A673 (cell line): ENCODE results near the gene HEATR1. TPM values are rescaled to one million over a fixed set of nuclear protein-coding genes. Genes with fewer than 3 reads are reported as not detected.
A peak's percentile ranks its signal among the peaks of the same experiment; 100 is the strongest.

Experiments used
- BruUV-seq: library from RNA; stranded (reverse); fragments of 400-500 nt; replicated peaks from 2 replicates; lab custom pipeline; 2021; lab: Mats Ljungman, UMichigan
- CTCF ChIA-PET: fragments of 300-600 bp; sonication (Branson Sonifier 250); formaldehyde crosslinking; loops from one replicate; lab custom pipeline; 2022; ENCODE audit warnings: antibody characterized with exemption; lab: Charles Lee
- POLR2A ChIA-PET: fragments of 300-600 bp; sonication (Branson Sonifier 250); formaldehyde crosslinking; loops from one replicate; lab custom pipeline; 2022; ENCODE audit warnings: antibody characterized with exemption; ENCODE audit not compliant: low non-redundant PET; lab: Charles Lee
- DNase-seq: peaks from one replicate; pipeline ENCODE4 v3.0.0-alpha.2; 2015; ENCODE audit warnings: low spot score
- H3K27ac ChIP-seq: fragments of 200-600 bp; sonication (generic); 2 replicates; pipeline ENCODE4 v1.5.1; 2016; ENCODE audit warnings: mixed run types, low read depth, mild to moderate bottlenecking, mixed read lengths, antibody characterized with exemption, low read length; ENCODE audit not compliant: poor library complexity, severe bottlenecking
- H3K27me3 ChIP-seq: fragments of 200-600 bp; sonication (generic); replicated peaks from 2 replicates; pipeline ENCODE4 v1.6.1; 2017; ENCODE audit warnings: mixed run types, low read depth, mild to moderate bottlenecking, mixed read lengths, antibody characterized with exemption, low read length; ENCODE audit not compliant: insufficient read depth, poor library complexity
- H3K36me3 ChIP-seq: fragments of 200-600 bp; sonication (generic); 2 replicates; pipeline ENCODE4 v1.6.1; 2016; ENCODE audit warnings: mixed run types, mild to moderate bottlenecking, mixed read lengths, antibody characterized with exemption, low read length; ENCODE audit not compliant: insufficient read depth, poor library complexity, severe bottlenecking
- H3K4me1 ChIP-seq: fragments of 200-600 bp; sonication (generic); 2 replicates; pipeline ENCODE4 v1.6.1; 2017; ENCODE audit warnings: mixed run types, mild to moderate bottlenecking, mixed read lengths, antibody characterized with exemption, low read length; ENCODE audit not compliant: insufficient read depth, poor library complexity, severe bottlenecking
- H3K4me3 ChIP-seq: fragments of 200-600 bp; sonication (generic); 2 replicates; pipeline ENCODE4 v1.5.1; 2016; ENCODE audit warnings: low read depth, mixed run types, mild to moderate bottlenecking, mixed read lengths, low read length; ENCODE audit not compliant: poor library complexity, severe bottlenecking
- H3K9me3 ChIP-seq: fragments of 200-600 bp; sonication (generic); 2 replicates; pipeline ENCODE4 v1.6.1; 2016; ENCODE audit warnings: mixed run types, low read depth, mild to moderate bottlenecking, mixed read lengths, antibody characterized with exemption, low read length; ENCODE audit not compliant: poor library complexity, severe bottlenecking
- CTCF ChIP-seq: fragments of 300-800, 200-600 bp; sonication (generic); conservative IDR thresholded peaks from 2 replicates; pipeline ENCODE4 v1.5.1; 2017; ENCODE audit warnings: low read depth, mild to moderate bottlenecking, antibody characterized with exemption, low read length, moderate library complexity, mixed read lengths
- EZH2 ChIP-seq: fragments of 200-600 bp; sonication (generic); IDR thresholded peaks from 2 replicates; pipeline ENCODE4 v1.6.1; 2017; ENCODE audit warnings: borderline replicate concordance, low read depth, mild to moderate bottlenecking, mixed read lengths, antibody characterized with exemption, low read length; ENCODE audit not compliant: poor library complexity, severe bottlenecking
- intact Hi-C: fragments of 100-400 bp; cut with micrococcal nuclease; formaldehyde crosslinking; loops from one replicate; pipeline ENCODE4 v1.10.0; 2022; ENCODE audit not compliant: unreplicated experiment
- total RNA-seq: library from RNA; stranded (reverse); gene quantifications from 2 replicates; pipeline ENCODE4 v1.2.3, GENCODE V29; 2021

The HEATR1 gene
- total RNA-seq, 1 experiment from 2014 or later = 59.7 TPM

GRCh38 chr1:236565530-236565929 lies 38.8 kb downstream of the HEATR1 start:
- no peak overlapping the region for H3K27ac ChIP-seq
- no peaks in the 10 kb centered on the region for H3K4me1 ChIP-seq
- no peak for DNase-seq
- no TSS peak for BruUV-seq
- intact Hi-C loops = no loop called here
- peaks cover 36% of the 10 kb centered on the region for H3K36me3 ChIP-seq
- no peak overlapping the region for H3K4me3 ChIP-seq
- H3K9me3 ChIP-seq = no peaks in the 10 kb centered on the region
- ChIA-PET CTCF (no interaction called here), POLR2A (no interaction called here)
- H3K27me3 ChIP-seq = no peaks in the 10 kb centered on the region
- TF ChIP-seq CTCF (no peak), EZH2 (no peak)

GRCh38 chr1:236561976-236562375 lies 42.3 kb downstream of the HEATR1 start:
- ChIA-PET CTCF (no interaction called here), POLR2A (no interaction called here)
- Histone ChIP-seq H3K27ac (no peak overlapping the region), H3K4me3 (no peak overlapping the region), H3K27me3 (no peaks in the 10 kb centered on the region), H3K4me1 (no peaks in the 10 kb centered on the region), H3K9me3 (no peaks in the 10 kb centered on the region), H3K36me3 (peaks cover 42% of the 10 kb centered on the region)
- no TSS peak for BruUV-seq
- no peak for DNase-seq
- intact Hi-C loops = no loop called here
- TF ChIP-seq CTCF (no peak), EZH2 (no peak)

- no peaks in the 10 kb centered on the region for H3K9me3 ChIP-seq
- no peak for DNase-seq
- H3K27me3 ChIP-seq = no peaks in the 10 kb centered on the region
- BruUV-seq = no TSS peak
- intact Hi-C loops = no loop called here
- peaks cover 38% of the 10 kb centered on the region for H3K36me3 ChIP-seq
- no peaks in the 10 kb centered on the region for H3K4me1 ChIP-seq
- CTCF ChIA-PET = no interaction called here
- no peak overlapping the region for H3K4me3 ChIP-seq
- H3K27ac ChIP-seq = no peak overlapping the region
- POLR2A ChIA-PET = no interaction called here
- no peak for TF ChIP-seq EZH2
- TF ChIP-seq CTCF = peak; percentile 20; the same call in 1 of the 2 replicates
Measured at GRCh38 chr1:236560213-236560771, 44.0 kb downstream of the HEATR1 start.
